CD4-positive, CD25-positive, alpha-beta regulatory T cell (primary cell): ENCODE results near the gene POLE3. TPM values are rescaled to one million over a fixed set of nuclear protein-coding genes. Genes with fewer than 3 reads are reported as not detected.

Source experiments
- ATAC-seq, 2 donors: fragments of 150-1000 bp; cut with Tn5 transposase; one replicate each; pipeline ENCODE4 v1.10.0; 2021; ENCODE audit warnings: low read depth in 2 of 2, moderate number of reproducible peaks in 2 of 2, moderate library complexity in 1 of 2
- DNase-seq, 3 donors: peaks; one replicate each; pipeline versions ENCODE4 v3.0.0 to v3.0.0-alpha.2; 2012 to 2022; ENCODE audit warnings: mixed read lengths in 1 of 3
- H3K27ac ChIP-seq: one replicate; pipeline ENCODE4 v1.7.0; 2013; ENCODE audit warnings: mild to moderate bottlenecking, low read length; ENCODE audit not compliant: insufficient read depth, poor library complexity, severe bottlenecking
- H3K27me3 ChIP-seq: one replicate; pipeline ENCODE4 v1.7.0; 2013; ENCODE audit warnings: low read length; ENCODE audit not compliant: control insufficient read depth, insufficient read depth
- H3K36me3 ChIP-seq: one replicate; pipeline ENCODE4 v1.7.0; 2013; ENCODE audit warnings: mild to moderate bottlenecking, low read length, moderate library complexity; ENCODE audit not compliant: control insufficient read depth, insufficient read depth
- H3K4me1 ChIP-seq: 2 replicates; pipeline ENCODE4 v1.7.0; 2013; ENCODE audit warnings: mild to moderate bottlenecking, low read length; ENCODE audit not compliant: insufficient read depth, control insufficient read depth, poor library complexity, severe bottlenecking
- H3K4me3 ChIP-seq: one replicate; pipeline ENCODE4 v1.7.0; 2013; ENCODE audit warnings: low read depth, mild to moderate bottlenecking, low read length, moderate library complexity
- H3K9me3 ChIP-seq, 2 experiments: 1 replicate in 1 of 2; 2 replicates in 1 of 2; pipeline ENCODE4 v1.7.0; 2013; ENCODE audit warnings: low read length in 2 of 2, mild to moderate bottlenecking in 1 of 2, moderate library complexity in 1 of 2; ENCODE audit not compliant: control insufficient read depth in 2 of 2
- H3K27ac Mint-ChIP-seq, 3 donors: one replicate each; pipeline ENCODE4 v1.8.0; 2020 to 2022; ENCODE audit warnings: mild to moderate bottlenecking in 3 of 3, mixed read lengths in 3 of 3, moderate library complexity in 2 of 3
- H3K27me3 Mint-ChIP-seq: one replicate; pipeline ENCODE4 v1.8.0; 2022; ENCODE audit warnings: mild to moderate bottlenecking, mixed read lengths
- H3K36me3 Mint-ChIP-seq: one replicate; pipeline ENCODE4 v1.8.0; 2020; ENCODE audit warnings: mixed read lengths
- H3K4me1 Mint-ChIP-seq, 4 donors: one replicate each; pipeline ENCODE4 v1.8.0; 2020 to 2022; ENCODE audit warnings: mixed read lengths in 4 of 4, mild to moderate bottlenecking in 1 of 4
- H3K4me3 Mint-ChIP-seq, 4 donors: one replicate each; pipeline ENCODE4 v1.8.0; 2020 to 2022; ENCODE audit warnings: mild to moderate bottlenecking in 4 of 4, mixed read lengths in 4 of 4, moderate library complexity in 3 of 4
- H3K9me3 Mint-ChIP-seq, 7 donors: one replicate each; pipeline ENCODE4 v1.8.0; 2020 to 2022; ENCODE audit warnings: mixed read lengths in 7 of 7, mild to moderate bottlenecking in 3 of 7, moderate library complexity in 2 of 7
- polyA plus RNA-seq, 4 donors: library from polyadenylated mRNA; unstranded; fragments of 300-500 nt; fragmentation: Illumina TruSeq; gene quantifications; one replicate each; pipeline ENCODE4 v1.2.3, GENCODE V29; 2021
- total RNA-seq: library from RNA; stranded (reverse); gene quantifications from one replicate; pipeline ENCODE4 v1.2.3, GENCODE V29; 2022

The POLE3 gene
- total RNA-seq (58.0 TPM), polyA plus RNA-seq (100 to 1,000 TPM; 114 to 160 (median 137) TPM)

- H3K4me3 ChIP-seq, result peak within 1 kb of the TSS; percentile 100
- H3K4me1 Mint-ChIP-seq, result peaks cover 5 to 40% (median 27%) of the 10 kb centered on the region in 4 donors
- H3K27me3 ChIP-seq, result no peaks in the 10 kb centered on the region
- peak within 1 kb of the TSS; percentile 97 to 99 (median 98) for H3K4me3 Mint-ChIP-seq
- H3K4me1 ChIP-seq, result peaks cover 14% of the 10 kb centered on the region
- peak within 1 kb of the TSS; percentile 92 for H3K27ac ChIP-seq
- H3K9me3 ChIP-seq, result no peaks in the 10 kb centered on the region
- peak within 1 kb of the TSS; percentile 99 for H3K27ac Mint-ChIP-seq
- peaks cover 7% of the 10 kb centered on the region for H3K36me3 ChIP-seq
- peaks cover 19% of the 10 kb centered on the region for H3K36me3 Mint-ChIP-seq
- ATAC-seq (peak; percentile 91), DNase-seq (peak; percentile 89 to 98 (median 95))
- peaks cover 5% of the 10 kb centered on the region for H3K27me3 Mint-ChIP-seq
- peaks cover 0 to 2% (median 0%) of the 10 kb centered on the region in 7 donors for H3K9me3 Mint-ChIP-seq
Measured at GRCh38 chr9:113410207-113410864, at the start of gene POLE3, which contains the start of gene C9orf43. Gene POLE3 (minus strand): TSS chr9:113410675. CDS start chr9:113410293, 382 bp downstream. Gene C9orf43 (plus strand): TSS chr9:113410747. CDS start chr9:113413494, 2,747 bp downstream.

GRCh38 chr9:113456235-113456634 is 45.8 kb upstream of the POLE3 start:
- H3K27ac Mint-ChIP-seq, result peak overlapping the region in 1 of 3 donors; percentile 20
- no peaks in the 10 kb centered on the region for H3K27me3 ChIP-seq
- H3K9me3 Mint-ChIP-seq, result peaks cover 0 to 2% (median 0%) of the 10 kb centered on the region in 7 donors
- H3K4me3 ChIP-seq, result no peak overlapping the region
- H3K9me3 ChIP-seq, result no peaks in the 10 kb centered on the region
- H3K27me3 Mint-ChIP-seq, result no peaks in the 10 kb centered on the region
- H3K4me1 Mint-ChIP-seq, result no peaks in the 10 kb centered on the region
- no peak overlapping the region for H3K4me3 Mint-ChIP-seq
- H3K36me3 ChIP-seq, result no peaks in the 10 kb centered on the region
- no peak for DNase-seq
- H3K36me3 Mint-ChIP-seq, result no peaks in the 10 kb centered on the region
- no peak for ATAC-seq
- H3K4me1 ChIP-seq, result no peaks in the 10 kb centered on the region
- H3K27ac ChIP-seq, result no peak overlapping the region

- Histone ChIP-seq H3K27me3 (no peaks in the 10 kb centered on the region), H3K4me3 (no peak overlapping the region), H3K9me3 (no peaks in the 10 kb centered on the region), H3K4me1 (no peaks in the 10 kb centered on the region), H3K36me3 (no peaks in the 10 kb centered on the region), H3K27ac (no peak overlapping the region)
- DNase-seq (peak in 1 of 3 donors; percentile 35), ATAC-seq (no peak)
- Mint-ChIP-seq H3K4me3 (no peak overlapping the region), H3K36me3 (no peaks in the 10 kb centered on the region), H3K27me3 (no peaks in the 10 kb centered on the region), H3K4me1 (no peaks in the 10 kb centered on the region), H3K27ac (peak overlapping the region in 1 of 3 donors; percentile 61), H3K9me3 (peaks cover 0 to 2% (median 0%) of the 10 kb centered on the region in 7 donors)
Measured at GRCh38 chr9:113454914-113455761, 44.7 kb upstream of the POLE3 start.

GRCh38 chr9:113452113-113452605 is 41.7 kb upstream of the POLE3 start:
- Histone ChIP-seq H3K36me3 (no peaks in the 10 kb centered on the region), H3K4me1 (no peaks in the 10 kb centered on the region), H3K4me3 (no peak overlapping the region), H3K9me3 (no peaks in the 10 kb centered on the region), H3K27ac (no peak overlapping the region), H3K27me3 (no peaks in the 10 kb centered on the region)
- no peaks in the 10 kb centered on the region for H3K36me3 Mint-ChIP-seq
- H3K27me3 Mint-ChIP-seq, result no peaks in the 10 kb centered on the region
- no peak overlapping the region for H3K4me3 Mint-ChIP-seq
- DNase-seq, result no peak
- H3K4me1 Mint-ChIP-seq, result no peaks in the 10 kb centered on the region
- peak overlapping the region in 1 of 3 donors; percentile 21 for H3K27ac Mint-ChIP-seq
- peaks cover 0 to 2% (median 0%) of the 10 kb centered on the region in 7 donors for H3K9me3 Mint-ChIP-seq
- no peak for ATAC-seq

- Mint-ChIP-seq H3K27ac (no peak overlapping the region), H3K9me3 (no peaks in the 10 kb centered on the region), H3K4me3 (no peak overlapping the region), H3K27me3 (no peaks in the 10 kb centered on the region), H3K4me1 (no peaks in the 10 kb centered on the region), H3K36me3 (no peaks in the 10 kb centered on the region)
- Histone ChIP-seq H3K27me3 (no peaks in the 10 kb centered on the region), H3K36me3 (no peaks in the 10 kb centered on the region), H3K9me3 (no peaks in the 10 kb centered on the region), H3K27ac (no peak overlapping the region), H3K4me1 (no peaks in the 10 kb centered on the region), H3K4me3 (no peak overlapping the region)
- ATAC-seq, result no peak
- DNase-seq, result no peak
Measured at GRCh38 chr9:113449376-113449775, 38.9 kb upstream of the POLE3 start.

GRCh38 chr9:113446323-113446740 is 35.9 kb upstream of the POLE3 start:
- H3K36me3 ChIP-seq, result no peaks in the 10 kb centered on the region
- Mint-ChIP-seq H3K27me3 (no peaks in the 10 kb centered on the region), H3K36me3 (no peaks in the 10 kb centered on the region), H3K4me3 (no peak overlapping the region), H3K9me3 (no peaks in the 10 kb centered on the region), H3K4me1 (no peaks in the 10 kb centered on the region), H3K27ac (no peak overlapping the region)
- no peak overlapping the region for H3K4me3 ChIP-seq
- ATAC-seq (no peak), DNase-seq (peak in 2 of 3 donors; percentile 49 to 51)
- H3K4me1 ChIP-seq, result no peaks in the 10 kb centered on the region
- no peaks in the 10 kb centered on the region for H3K27me3 ChIP-seq
- H3K9me3 ChIP-seq, result no peaks in the 10 kb centered on the region
- no peak overlapping the region for H3K27ac ChIP-seq

GRCh38 chr9:113444736-113445135 is 34.3 kb upstream of the POLE3 start:
- Histone ChIP-seq H3K27ac (no peak overlapping the region), H3K27me3 (no peaks in the 10 kb centered on the region), H3K9me3 (no peaks in the 10 kb centered on the region), H3K4me1 (no peaks in the 10 kb centered on the region), H3K4me3 (no peak overlapping the region), H3K36me3 (no peaks in the 10 kb centered on the region)
- H3K4me1 Mint-ChIP-seq, result no peaks in the 10 kb centered on the region
- H3K27me3 Mint-ChIP-seq, result no peaks in the 10 kb centered on the region
- H3K9me3 Mint-ChIP-seq, result no peaks in the 10 kb centered on the region
- no peak for DNase-seq
- no peak overlapping the region for H3K27ac Mint-ChIP-seq
- no peak for ATAC-seq
- no peaks in the 10 kb centered on the region for H3K36me3 Mint-ChIP-seq
- no peak overlapping the region for H3K4me3 Mint-ChIP-seq
